ENCODE measurements around the gene ARID2.

The ARID2 gene

GRCh38 chr12:45729233-45730083 is at the start of gene ARID2:
TSS of gene ARID2 (plus strand) at chr12:45729706. CDS start at chr12:45729837, 131 bp downstream.
- DNase-seq = peak; percentile 28

GRCh38 chr12:45680362-45680761 is 49.1 kb upstream of the ARID2 start:
- DNase-seq = no peak

GRCh38 chr12:45681465-45681864 is 48.0 kb upstream of the ARID2 start:
- no peak for DNase-seq

GRCh38 chr12:45685680-45686079 is 43.8 kb upstream of the ARID2 start:
- no peak for DNase-seq

GRCh38 chr12:45687081-45688015 is 42.2 kb upstream of the ARID2 start:
- DNase-seq = no peak

- DNase-seq = no peak
Observed at GRCh38 chr12:45688183-45688582, 41.3 kb upstream of the ARID2 start.

- DNase-seq = no peak
Observed at GRCh38 chr12:45695035-45695434, 34.5 kb upstream of the ARID2 start.

GRCh38 chr12:45695606-45696005 is 33.9 kb upstream of the ARID2 start:
- DNase-seq = no peak

- no peak for DNase-seq
Observed at GRCh38 chr12:45696049-45696448, 33.5 kb upstream of the ARID2 start.

GRCh38 chr12:45697371-45697770 is 32.1 kb upstream of the ARID2 start:
- DNase-seq = no peak

GRCh38 chr12:45701296-45701695 is 28.2 kb upstream of the ARID2 start:
- DNase-seq = no peak

GRCh38 chr12:45703942-45704341 is 25.6 kb upstream of the ARID2 start:
- no peak for DNase-seq

GRCh38 chr12:45704968-45705367 is 24.5 kb upstream of the ARID2 start:
- DNase-seq = no peak

GRCh38 chr12:45705404-45705803 is 24.1 kb upstream of the ARID2 start:
- no peak for DNase-seq

GRCh38 chr12:45707241-45707857 is 22.2 kb upstream of the ARID2 start:
- no peak for DNase-seq

GRCh38 chr12:45708363-45708762 is 21.1 kb upstream of the ARID2 start:
- DNase-seq = no peak

- no peak for DNase-seq
Observed at GRCh38 chr12:45708901-45709300, 20.6 kb upstream of the ARID2 start.

GRCh38 chr12:45712319-45712718 is 17.2 kb upstream of the ARID2 start:
- no peak for DNase-seq

GRCh38 chr12:45713078-45713477 is 16.4 kb upstream of the ARID2 start:
- no peak for DNase-seq

- DNase-seq = no peak
Observed at GRCh38 chr12:45718306-45718705, 11.2 kb upstream of the ARID2 start.

GRCh38 chr12:45720069-45720468 is 9.4 kb upstream of the ARID2 start:
- no peak for DNase-seq

GRCh38 chr12:45721369-45721768 is 8.1 kb upstream of the ARID2 start:
- DNase-seq = no peak

GRCh38 chr12:45721954-45722353 is 7.6 kb upstream of the ARID2 start:
- no peak for DNase-seq

All from NCI-H2227 treated with DMSO at 0.1 percent for 48 hours (cell line).